Suprapubic skin (tissue), 3 donors: ENCODE data around the gene NAE1.

ENCODE experiments used
- CTCF ChIP-seq, 2 donors: fragments of 200-600 bp in 1 of 2; fragments of 450-650 bp in 1 of 2; sonication (generic) in 1 of 2; IDR thresholded peaks; one replicate each; pipeline ENCODE4 v1.5.1; 2016 to 2019; ENCODE audit warnings: antibody characterized with exemption in 2 of 2, mild to moderate bottlenecking in 1 of 2, moderate library complexity in 1 of 2
- EP300 ChIP-seq: sonication (generic); formaldehyde crosslinking; IDR thresholded peaks from one replicate; pipeline ENCODE4 v1.6.1; 2017; ENCODE audit warnings: antibody characterized with exemption
- POLR2A ChIP-seq, 2 donors: fragments of 450-650 bp; IDR thresholded peaks; one replicate each; pipeline ENCODE4 v1.6.1; 2017; ENCODE audit warnings: antibody characterized with exemption in 2 of 2, mild to moderate bottlenecking in 2 of 2, moderate library complexity in 2 of 2

- no peak for TF ChIP-seq POLR2A (IDR thresholded peaks at IDR 0.05)
- TF ChIP-seq EP300 = no peak
- no peak for TF ChIP-seq CTCF (IDR thresholded peaks at IDR 0.05)
These were observed 13.7 kb upstream of the NAE1 start, which contains the start of gene CA7 for GRCh38 chr16:66844342-66845079.
